ENCODE measurements around the gene TLCD1. TPM values are rescaled to one million over a fixed set of nuclear protein-coding genes. Genes with fewer than 3 reads are reported as not detected.

Gene TLCD1
- total and polyA plus RNA-seq, 10 of the 15 experiments (the other 5 are each of a cell fraction or from before 2014, with no cell fraction given), result 2.9 to 19.8 (median 7.7) TPM

DNA sequence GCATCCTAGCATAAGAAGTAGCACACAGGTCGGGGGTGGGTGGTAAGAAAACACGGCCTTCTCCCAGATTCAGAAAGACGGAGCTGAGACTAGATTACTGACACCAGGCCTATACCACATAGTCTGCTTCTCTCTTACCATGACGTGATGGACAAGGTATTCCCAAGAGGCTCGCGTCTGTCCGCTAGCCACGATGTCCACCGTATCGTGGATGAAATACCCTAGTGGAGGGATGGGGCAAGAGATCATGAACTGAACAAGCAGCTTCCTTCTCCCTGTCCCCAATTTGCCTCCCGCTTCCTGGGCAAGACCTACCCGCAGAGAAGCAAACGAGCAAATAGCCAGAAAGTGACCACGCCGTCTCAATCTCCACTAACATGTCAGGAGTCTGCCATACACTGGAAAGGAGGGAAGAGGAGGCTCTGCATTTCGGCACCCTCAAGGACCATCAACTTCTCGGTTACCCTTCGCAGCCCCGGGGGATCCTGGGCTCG, 820 bp downstream of the TLCD1 start (continued):
- TF ChIP-seq EP300 (IDR thresholded peaks at IDR 0.05; ENCODE audit: borderline replicate concordance in 1 of 2, control insufficient read depth in 1 of 2, low read depth in 2 of 2, low read length in 2 of 2), result no peak
- TF ChIP-seq, protein P1, sequence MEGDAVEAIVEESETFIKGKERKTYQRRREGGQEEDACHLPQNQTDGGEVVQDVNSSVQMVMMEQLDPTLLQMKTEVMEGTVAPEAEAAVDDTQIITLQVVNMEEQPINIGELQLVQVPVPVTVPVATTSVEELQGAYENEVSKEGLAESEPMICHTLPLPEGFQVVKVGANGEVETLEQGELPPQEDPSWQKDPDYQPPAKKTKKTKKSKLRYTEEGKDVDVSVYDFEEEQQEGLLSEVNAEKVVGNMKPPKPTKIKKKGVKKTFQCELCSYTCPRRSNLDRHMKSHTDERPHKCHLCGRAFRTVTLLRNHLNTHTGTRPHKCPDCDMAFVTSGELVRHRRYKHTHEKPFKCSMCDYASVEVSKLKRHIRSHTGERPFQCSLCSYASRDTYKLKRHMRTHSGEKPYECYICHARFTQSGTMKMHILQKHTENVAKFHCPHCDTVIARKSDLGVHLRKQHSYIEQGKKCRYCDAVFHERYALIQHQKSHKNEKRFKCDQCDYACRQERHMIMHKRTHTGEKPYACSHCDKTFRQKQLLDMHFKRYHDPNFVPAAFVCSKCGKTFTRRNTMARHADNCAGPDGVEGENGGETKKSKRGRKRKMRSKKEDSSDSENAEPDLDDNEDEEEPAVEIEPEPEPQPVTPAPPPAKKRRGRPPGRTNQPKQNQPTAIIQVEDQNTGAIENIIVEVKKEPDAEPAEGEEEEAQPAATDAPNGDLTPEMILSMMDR (IDR thresholded peaks at IDR 0.05 in 2 of 3, conservative IDR thresholded peaks at IDR 0.05 in 1 of 3; ENCODE audit: control insufficient read depth in 2 of 3, extremely low read depth in 1 of 3, insufficient read depth in 1 of 3, low read depth in 3 of 3, low read length in 3 of 3), result no peak

- TSS peak; percentile 56 for BruUV-seq (replicated peaks)
- in situ Hi-C loops (cut with MboI), result loop anchor here (25.0 kb wide), 1 partner anchor 1262 kb away; the partner anchor contains the start of gene KSR1
- ChIA-PET RAD21 (ENCODE audit: unreplicated experiment) (interaction anchor here (1.0 to 6.8 kb wide), 8 partner anchors 11 to 229 kb away, joined by 3 to 375 read pairs (median 5); partner anchors contain the start of genes BLTP2, FLOT2, PROCA1 and TRAF4), CTCF (interaction anchor here (1.0 to 12.6 kb wide), 4 partner anchors 24 to 241 kb away, joined by 3 to 394 read pairs (median 92); partner anchors contain the start of gene BLTP2), SMC1A (ENCODE audit: uncharacterized antibody, unreplicated experiment) (interaction anchor here (0.7 to 11.3 kb wide), 8 partner anchors 9 to 1423 kb away, joined by 3 to 326 read pairs (median 3); partner anchors contain the start of genes BLTP2, PROCA1 and TRAF4), POLR2A (interaction anchor here (0.9 to 17.2 kb wide), 4 partner anchors 12 to 79 kb away, joined by 3 to 485 read pairs (median 18); partner anchors contain the start of genes BLTP2, PROCA1 and TRAF4)
- Histone ChIP-seq H3K27me3 (replicated peaks in 1 of 2; ENCODE audit: control insufficient read depth in 2 of 2, insufficient read depth in 2 of 2, low read length in 1 of 2) (no peaks in the 10 kb centered on the region), H3K9ac (ENCODE audit: control insufficient read depth, insufficient read depth, low read length) (no peak overlapping the region), H3K4me1 (ENCODE audit: control insufficient read depth, insufficient read depth, low read length) (peaks cover 23% of the 10 kb centered on the region), H3K4me2 (ENCODE audit: control insufficient read depth, insufficient read depth) (peak overlapping the region; percentile 82), H3K36me3 (ENCODE audit: control insufficient read depth in 2 of 2, insufficient read depth in 2 of 2, low read length in 1 of 2) (peaks cover 12 to 20% of the 10 kb centered on the region in 2 experiments; a peak in 3 of 4 replicates), H2AFZ (ENCODE audit: control insufficient read depth, low read depth, low read length) (no peak overlapping the region), H3K27ac (ENCODE audit: control insufficient read depth, insufficient read depth) (0 out of 2 replicates have a peak overlapping the region, but pooled peaks have one; percentile 4), H3K4me3 (peak overlapping the region; percentile 72; the same call in 1 of the 2 replicates), H4K20me1 (ENCODE audit: control insufficient read depth, insufficient read depth) (no peaks in the 10 kb centered on the region), H3K9me3 (replicated peaks; ENCODE audit: control insufficient read depth, insufficient read depth, low read length) (no peaks in the 10 kb centered on the region), H3K79me2 (ENCODE audit: control insufficient read depth, insufficient read depth, low read length) (peaks cover 42% of the 10 kb centered on the region)
- TF ChIP-seq SMAD5 (IDR thresholded peaks at IDR 0.05; ENCODE audit: low read depth) (peak; percentile 70), HDGF (IDR thresholded peaks at IDR 0.05) (0 out of 2 replicates have a peak, but pooled peaks have one; percentile 19), RB1 (IDR thresholded peaks at IDR 0.05; ENCODE audit: borderline replicate concordance) (0 out of 2 replicates have a peak, but pooled peaks have one; percentile 34), CBX3 (IDR thresholded peaks at IDR 0.05; ENCODE audit: borderline replicate concordance, low read depth) (no peak), ZBED1 (IDR thresholded peaks at IDR 0.05; ENCODE audit: borderline replicate concordance) (peak; percentile 9; the same call in 1 of the 2 replicates), POU2F2 (IDR thresholded peaks at IDR 0.05; ENCODE audit: borderline replicate concordance, low read depth, low read length) (no peak), ZNF592 (IDR thresholded peaks at IDR 0.05) (no peak)
- WGBS (ENCODE audit: insufficient coverage, insufficient replicate concordance, low lambda C conversion rate, missing lambda C conversion rate), result 29% methylated on average over 10 of the region's 10 CpGs
- intact Hi-C loops (cut with micrococcal nuclease; ENCODE audit: unreplicated experiment), result loop anchor here (5.0 to 10.0 kb wide), 2 partner anchors 118 to 390 kb away; partner anchors contain the start of gene FAM222B
- no peak for DNase-seq (ENCODE audit: low read depth, low spot score)
- FAIRE-seq, result no peak
- ATAC-seq, result no peak; the same call in 2 of the 3 replicates
These were observed 1.4 kb downstream of the TLCD1 start for GRCh38 chr17:28724500-28725165.

All from GM12878 (cell line).